ENCODE results near the gene RABGGTA. TPM values are rescaled to one million over a fixed set of nuclear protein-coding genes. Genes with fewer than 3 reads are reported as not detected.
A peak's percentile ranks its signal among the peaks of the same experiment; 100 is the strongest.

RABGGTA gene
- total RNA-seq, 1 donor from 2014 or later: 27.0 TPM

- DNase-seq (ENCODE audit: low spot score): no peak
- H3K4me3 Mint-ChIP-seq (ENCODE audit: unreplicated experiment): peak overlapping the region; percentile 94
- no peaks in the 10 kb centered on the region for H3K27me3 Mint-ChIP-seq (ENCODE audit: low read depth)
- no peaks in the 10 kb centered on the region for H3K36me3 Mint-ChIP-seq (ENCODE audit: low read depth)
- peaks cover 41% of the 10 kb centered on the region for H3K4me1 Mint-ChIP-seq (ENCODE audit: low read depth)
- H3K27ac Mint-ChIP-seq (ENCODE audit: unreplicated experiment): peak overlapping the region; percentile 100
- TF ChIP-seq CTCF (IDR thresholded peaks at IDR 0.05): no peak
- no peaks in the 10 kb centered on the region for H3K9me3 Mint-ChIP-seq (ENCODE audit: low read depth)
Measured at GRCh38 chr14:24216345-24216699, 55.1 kb downstream of the RABGGTA start.

Other genes starting within 250 kb of the RABGGTA start
- gene CARMIL3, start 219.6 kb downstream of the RABGGTA start, total RNA-seq: 0.34 to 0.60 TPM (median 0.54 TPM) in 3 replicates
- gene CPNE6, start 200.0 kb downstream of the RABGGTA start, total RNA-seq: not detected in 3 replicates
- 18.7 to 126 TPM (median 118 TPM) in 3 replicates for gene PCK2, start 177.3 kb downstream of the RABGGTA start, total RNA-seq
- 30.7 to 41.5 TPM (median 32.9 TPM) in 3 replicates for gene DCAF11, start 156.8 kb downstream of the RABGGTA start, total RNA-seq
- 1.2 to 1.6 TPM (median 1.3 TPM) in 3 replicates for gene NRL, start 156.6 kb downstream of the RABGGTA start, total RNA-seq
- gene FITM1, start 140.9 kb downstream of the RABGGTA start, total RNA-seq: 0.27 TPM in 1 of 3 replicates, not detected in the others
- 59.2 to 76.1 TPM (median 64.9 TPM) in 3 replicates for gene PSME1, start 135.4 kb downstream of the RABGGTA start, total RNA-seq
- 14.0 to 15.3 TPM (median 14.8 TPM) in 3 replicates for gene EMC9, start 130.0 kb downstream of the RABGGTA start, total RNA-seq
- gene PSME2, start 125.0 kb downstream of the RABGGTA start, total RNA-seq: 53.6 to 78.7 TPM (median 59.7 TPM) in 3 replicates
- 38.8 to 50.6 TPM (median 45.8 TPM) in 3 replicates for gene RNF31, start 124.1 kb downstream of the RABGGTA start, total RNA-seq
- gene IRF9, start 110.3 kb downstream of the RABGGTA start, total RNA-seq: 28.9 to 38.4 TPM (median 37.8 TPM) in 3 replicates
- gene REC8, start 99.5 kb downstream of the RABGGTA start, total RNA-seq: 4.4 to 7.9 TPM (median 5.0 TPM) in 3 replicates
- 26.7 to 46.2 TPM (median 27.4 TPM) in 3 replicates for gene IPO4, start 82.8 kb downstream of the RABGGTA start, total RNA-seq
- 60.3 to 92.0 TPM (median 61.0 TPM) in 3 replicates for gene TM9SF1, start 76.2 kb downstream of the RABGGTA start, total RNA-seq
- gene TSSK4, start 65.9 kb downstream of the RABGGTA start, total RNA-seq: 0.46 TPM in 1 of 3 replicates, not detected in the others
- 33.1 to 36.1 TPM (median 35.3 TPM) in 3 replicates for gene CHMP4A, start 58.1 kb downstream of the RABGGTA start, total RNA-seq
- gene MDP1, start 55.5 kb downstream of the RABGGTA start, total RNA-seq: 23.2 to 25.7 TPM (median 23.6 TPM) in 3 replicates
- gene NEDD8, start 39.2 kb downstream of the RABGGTA start, total RNA-seq: 154 to 169 TPM (median 159 TPM) in 3 replicates
- gene GMPR2, start 38.7 kb downstream of the RABGGTA start, total RNA-seq: 43.1 to 66.5 TPM (median 47.9 TPM) in 3 replicates
- 60.1 to 85.5 TPM (median 72.6 TPM) in 3 replicates for gene TINF2, start 29.0 kb downstream of the RABGGTA start, total RNA-seq
- gene TGM1, start 8.4 kb downstream of the RABGGTA start, total RNA-seq: 3.2 to 5.0 TPM (median 3.3 TPM) in 3 replicates
- gene DHRS1, start 28.2 kb upstream of the RABGGTA start, total RNA-seq: 25.6 to 41.4 TPM (median 29.3 TPM) in 3 replicates
- gene NOP9, start 28.3 kb upstream of the RABGGTA start, total RNA-seq: 19.4 to 30.4 TPM (median 20.7 TPM) in 3 replicates
- gene CIDEB, start 36.4 kb upstream of the RABGGTA start, total RNA-seq: not detected in 3 replicates
- gene LTB4R2, start 38.5 kb upstream of the RABGGTA start, total RNA-seq: 8.8 to 18.4 TPM (median 9.1 TPM) in 3 replicates
- 6.1 to 12.0 TPM (median 7.3 TPM) in 3 replicates for gene LTB4R, start 39.9 kb upstream of the RABGGTA start, total RNA-seq
- 1.5 to 5.2 TPM (median 3.3 TPM) in 3 replicates for gene ADCY4, start 63.5 kb upstream of the RABGGTA start, total RNA-seq
- 0.80 to 1.3 TPM (median 0.90 TPM) in 3 replicates for gene RIPK3, start 68.4 kb upstream of the RABGGTA start, total RNA-seq
- 93.4 to 99.2 TPM (median 97.7 TPM) in 3 replicates for gene NFATC4, start 96.6 kb upstream of the RABGGTA start, total RNA-seq
- 20.0 to 32.1 TPM (median 21.0 TPM) in 3 replicates for gene NYNRIN, start 127.4 kb upstream of the RABGGTA start, total RNA-seq
- gene CBLN3, start 158.1 kb upstream of the RABGGTA start, total RNA-seq: 5.2 to 6.1 TPM (median 5.5 TPM) in 3 replicates
- 44.4 to 53.8 TPM (median 53.7 TPM) in 3 replicates for gene KHNYN, start 158.4 kb upstream of the RABGGTA start, total RNA-seq
- 34.6 to 52.9 TPM (median 35.3 TPM) in 3 replicates for gene SDR39U1, start 171.2 kb upstream of the RABGGTA start, total RNA-seq
- gene CMA1, start 236.7 kb upstream of the RABGGTA start, total RNA-seq: not detected in 3 replicates